ENCODE results near the gene MED22.

- TF ChIP-seq, protein P1, sequence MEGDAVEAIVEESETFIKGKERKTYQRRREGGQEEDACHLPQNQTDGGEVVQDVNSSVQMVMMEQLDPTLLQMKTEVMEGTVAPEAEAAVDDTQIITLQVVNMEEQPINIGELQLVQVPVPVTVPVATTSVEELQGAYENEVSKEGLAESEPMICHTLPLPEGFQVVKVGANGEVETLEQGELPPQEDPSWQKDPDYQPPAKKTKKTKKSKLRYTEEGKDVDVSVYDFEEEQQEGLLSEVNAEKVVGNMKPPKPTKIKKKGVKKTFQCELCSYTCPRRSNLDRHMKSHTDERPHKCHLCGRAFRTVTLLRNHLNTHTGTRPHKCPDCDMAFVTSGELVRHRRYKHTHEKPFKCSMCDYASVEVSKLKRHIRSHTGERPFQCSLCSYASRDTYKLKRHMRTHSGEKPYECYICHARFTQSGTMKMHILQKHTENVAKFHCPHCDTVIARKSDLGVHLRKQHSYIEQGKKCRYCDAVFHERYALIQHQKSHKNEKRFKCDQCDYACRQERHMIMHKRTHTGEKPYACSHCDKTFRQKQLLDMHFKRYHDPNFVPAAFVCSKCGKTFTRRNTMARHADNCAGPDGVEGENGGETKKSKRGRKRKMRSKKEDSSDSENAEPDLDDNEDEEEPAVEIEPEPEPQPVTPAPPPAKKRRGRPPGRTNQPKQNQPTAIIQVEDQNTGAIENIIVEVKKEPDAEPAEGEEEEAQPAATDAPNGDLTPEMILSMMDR (IDR thresholded peaks at IDR 0.05; ENCODE audit: insufficient read depth, low read length, poor library complexity, severe bottlenecking) = no peak
- TF ChIP-seq EZH2phosphoT487 (conservative IDR thresholded peaks at IDR 0.05; ENCODE audit: low read length) = no peak
Observed at GRCh38 chr9:133331221-133331620, 16.7 kb downstream of the MED22 start.

Measured in SU-DHL-6 (cell line).